D721Med (cell line): ENCODE measurements around the gene GUCY1B1.

Source experiments
- DNase-seq: peaks from one replicate; pipeline ENCODE4 v3.0.0; 2011; ENCODE audit warnings: low spot score; ENCODE audit not compliant: insufficient read length
- FAIRE-seq: peaks from 2 replicates; lab custom pipeline; 2011; peaks lifted over from hg19 to GRCh38; lab: Jason Lieb, UNC
- CTCF ChIP-seq: IDR thresholded peaks from 2 replicates; pipeline ENCODE4 v1.5.1; 2012; ENCODE audit warnings: mild to moderate bottlenecking, control low read depth; ENCODE audit not compliant: insufficient read depth; ENCODE audit errors: missing control alignments

Gene GUCY1B1

DNA sequence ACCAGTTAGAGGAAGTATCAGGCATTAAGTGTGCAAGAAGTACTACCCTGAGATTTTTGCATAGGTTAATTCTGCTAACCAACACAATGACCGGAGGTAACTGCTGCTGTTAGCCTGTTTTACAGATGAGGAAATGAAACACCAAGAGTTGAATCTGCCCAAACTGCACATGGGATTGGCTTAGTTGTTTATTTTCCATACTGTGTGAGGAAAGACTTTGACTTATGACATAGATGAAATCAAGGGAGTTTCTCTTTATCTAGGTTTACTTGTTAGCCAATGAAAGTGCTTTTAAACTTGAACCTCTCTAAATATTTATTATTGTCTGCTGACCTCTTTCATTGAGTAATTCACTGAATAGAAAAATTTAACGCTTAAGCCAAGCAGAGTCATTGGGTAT, 10.3 kb downstream of the GUCY1B1 start:
- FAIRE-seq, result no peak
- no peak for TF ChIP-seq CTCF
- no peak for DNase-seq

DNA sequence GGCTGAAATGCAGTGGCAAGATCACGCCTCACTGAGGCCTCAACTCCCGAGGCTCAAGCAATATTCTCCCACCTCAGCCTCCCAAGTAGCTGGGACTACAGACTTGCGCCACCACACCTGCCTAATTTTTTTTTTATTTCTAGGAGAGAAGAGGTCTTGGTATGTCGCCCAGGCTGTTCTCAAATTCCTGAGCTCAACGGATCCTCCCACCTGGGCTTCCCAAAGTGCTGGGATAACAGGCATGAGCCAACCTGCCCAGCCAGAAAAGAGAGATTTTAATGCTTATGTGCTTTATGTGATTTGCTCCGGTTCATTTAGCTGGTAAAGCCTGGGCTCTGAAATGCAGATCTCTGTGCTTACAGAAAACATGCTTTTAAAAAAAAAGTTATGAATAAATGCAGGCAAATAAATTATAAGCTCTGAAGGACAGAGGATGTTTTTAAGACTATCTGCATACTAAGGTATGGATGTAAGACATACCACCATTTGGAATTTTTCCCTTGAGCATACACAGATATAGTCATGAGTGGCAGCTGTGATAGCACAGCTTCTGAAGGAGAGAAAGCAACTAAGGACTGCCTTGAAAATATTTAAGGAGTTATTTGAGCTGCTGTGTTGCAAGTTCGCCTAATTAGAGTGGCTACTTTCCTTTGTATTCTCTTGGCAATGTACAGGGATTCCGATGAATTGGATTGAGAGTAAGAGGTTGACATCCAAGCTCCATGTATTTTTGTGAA, 13.8 kb downstream of the GUCY1B1 start:
- FAIRE-seq, result no peak
- DNase-seq, result no peak
- TF ChIP-seq CTCF, result no peak

- TF ChIP-seq CTCF, result no peak
These were observed 14.5 kb downstream of the GUCY1B1 start for GRCh38 chr4:155773196-155773800.

DNA sequence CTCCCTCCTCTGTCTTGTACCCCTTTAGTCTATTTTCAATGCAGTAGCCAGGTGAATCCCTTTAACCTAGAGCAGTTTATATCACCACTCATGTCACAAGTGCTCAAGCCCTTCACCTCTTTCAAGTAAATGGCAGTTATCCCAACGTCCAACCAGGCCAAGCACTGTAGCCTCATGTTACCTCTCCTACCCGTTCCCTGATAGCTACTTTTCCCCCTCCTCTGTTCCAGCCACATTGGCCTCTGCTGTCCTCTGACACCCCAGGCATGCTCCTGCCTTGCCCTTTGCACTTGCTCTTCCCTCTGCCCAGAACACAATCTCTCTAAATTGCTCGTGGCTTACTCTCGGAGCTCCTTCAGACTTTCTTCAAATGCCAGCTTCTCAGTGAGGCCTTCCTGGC, 15.2 kb downstream of the GUCY1B1 start:
- DNase-seq (no peak), FAIRE-seq (no peak)
- no peak for TF ChIP-seq CTCF

More at GRCh38 chr4:155773196-155773800, 14.5 kb downstream of the GUCY1B1 start:
- DNase-seq (no peak), FAIRE-seq (no peak)

DNA sequence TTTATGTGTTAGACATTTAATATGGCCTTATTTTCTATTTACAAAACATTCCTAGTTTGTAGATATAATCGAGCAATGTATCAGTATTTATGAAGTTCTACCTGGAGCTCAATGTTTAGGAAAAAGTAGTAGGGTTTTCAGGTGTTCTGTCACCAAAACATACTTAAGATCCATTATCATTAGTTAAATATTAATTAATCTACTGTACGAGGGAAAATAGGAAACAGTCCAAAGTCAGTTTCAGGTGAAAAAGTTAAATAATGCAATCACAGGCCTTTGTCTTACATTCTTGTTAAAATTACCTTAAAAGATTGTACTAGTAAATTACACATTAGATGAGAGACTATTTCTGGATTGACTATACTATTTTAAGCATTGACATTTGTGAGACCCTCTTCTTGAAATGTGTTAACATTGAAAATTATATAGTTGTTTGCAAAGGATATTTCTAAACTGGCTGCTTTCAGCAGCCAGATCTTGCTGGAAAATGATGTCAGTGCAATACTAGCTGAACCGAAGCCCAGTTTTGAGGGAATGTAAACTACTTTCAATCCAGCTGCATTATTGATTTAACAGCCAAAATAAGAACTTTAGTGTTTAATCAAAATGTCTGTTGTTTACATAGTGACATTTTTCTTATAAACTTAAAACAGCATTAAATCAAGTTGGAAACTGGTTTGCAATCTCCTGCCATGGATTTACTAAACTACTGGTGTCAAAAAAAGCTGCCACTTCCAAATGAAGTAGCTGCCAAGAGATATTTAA, 19.3 kb downstream of the GUCY1B1 start:
- FAIRE-seq, result no peak
- no peak for TF ChIP-seq CTCF
- DNase-seq, result no peak

- DNase-seq, result no peak
These were observed 22.0 kb downstream of the GUCY1B1 start for GRCh38 chr4:155780775-155781174.

More at GRCh38 chr4:155780775-155781174, 22.0 kb downstream of the GUCY1B1 start:
- TF ChIP-seq CTCF, result no peak
- no peak for FAIRE-seq
